GM21390 (cell line): Measurements from ENCODE around the gene AGAP5.
"Not testable (repeated sequence)": the region's sequence is repeated elsewhere in the genome, so short reads cannot be mapped to it uniquely, and the experiment has no call there.

Source experiments
- ATAC-seq: cut with Tn5 transposase; IDR thresholded peaks from one replicate; pipeline ENCODE4 v1.9.1; 2021; ENCODE audit not compliant: unreplicated experiment

AGAP5 gene

GRCh38 chr10:73662705-73663104 lies 35.2 kb downstream of the AGAP5 start:
- not testable (repeated sequence) for ATAC-seq

GRCh38 chr10:73655990-73656298 lies 42.0 kb downstream of the AGAP5 start, which contains the start of gene SYNPO2L:
Gene SYNPO2L (minus strand): TSS chr10:73656029. CDS start chr10:73655922, 107 bp downstream.
- no peak for ATAC-seq

GRCh38 chr10:73655257-73655989 lies 42.5 kb downstream of the AGAP5 start:
- no peak for ATAC-seq

- no peak for ATAC-seq
Observed at GRCh38 chr10:73653701-73654100, 44.2 kb downstream of the AGAP5 start.

- no peak for ATAC-seq
Observed at GRCh38 chr10:73653195-73653594, 44.7 kb downstream of the AGAP5 start.

GRCh38 chr10:73650537-73651331 lies 47.2 kb downstream of the AGAP5 start:
- ATAC-seq = no peak

- ATAC-seq = no peak
Observed at GRCh38 chr10:73649876-73650536, 47.9 kb downstream of the AGAP5 start.

- ATAC-seq = no peak
Observed at GRCh38 chr10:73648975-73649829, 48.7 kb downstream of the AGAP5 start.

- no peak for ATAC-seq
Observed at GRCh38 chr10:73647875-73648651, 49.8 kb downstream of the AGAP5 start.

- ATAC-seq = no peak
Observed at GRCh38 chr10:73647211-73647874, 50.6 kb downstream of the AGAP5 start.

- no peak for ATAC-seq
Observed at GRCh38 chr10:73646598-73647041, 51.3 kb downstream of the AGAP5 start.

GRCh38 chr10:73645251-73645650 lies 52.7 kb downstream of the AGAP5 start:
- no peak for ATAC-seq

GRCh38 chr10:73644767-73645166 lies 53.1 kb downstream of the AGAP5 start:
- no peak for ATAC-seq

GRCh38 chr10:73644015-73644743 lies 53.7 kb downstream of the AGAP5 start:
- no peak for ATAC-seq

GRCh38 chr10:73643362-73643761 lies 54.5 kb downstream of the AGAP5 start:
- no peak for ATAC-seq

- no peak for ATAC-seq
Observed at GRCh38 chr10:73641328-73642060, 56.4 kb downstream of the AGAP5 start, which contains the start of gene MYOZ1. Gene MYOZ1 (minus strand): TSS chr10:73641474. CDS start chr10:73640017, 1,457 bp downstream.

GRCh38 chr10:73639286-73639685 lies 58.6 kb downstream of the AGAP5 start:
- ATAC-seq = no peak

- no peak for ATAC-seq
Observed at GRCh38 chr10:73635781-73636180, 62.1 kb downstream of the AGAP5 start.
